Bronchial epithelial cell (primary cell): ENCODE data around the gene TARDBP. TPM values are rescaled to one million over a fixed set of nuclear protein-coding genes. Genes with fewer than 3 reads are reported as not detected.

Source experiments
- DNase-seq: peaks from one replicate; pipeline ENCODE4 v3.0.0-alpha.2; 2010; ENCODE audit warnings: low read depth
- FAIRE-seq: peaks from 2 replicates; lab custom pipeline; 2011; peaks lifted over from hg19 to GRCh38; lab: Jason Lieb, UNC
- H3K27me3 ChIP-seq: 2 replicates; pipeline ENCODE4 v1.5.1; 2011; ENCODE audit warnings: low read length; ENCODE audit not compliant: control insufficient read depth, insufficient read depth
- H3K36me3 ChIP-seq: 2 replicates; pipeline ENCODE4 v1.5.1; 2011; ENCODE audit warnings: low read length; ENCODE audit not compliant: control insufficient read depth, insufficient read depth
- H3K4me3 ChIP-seq: 2 replicates; pipeline ENCODE4 v1.5.1; 2011; ENCODE audit warnings: mild to moderate bottlenecking, low read depth, low read length, control low read depth
- total RNA-seq: library from RNA; depleted of rRNA; stranded (reverse); fragments of >200 nt; gene quantifications from 2 replicates; pipeline ENCODE4 v1.2.1, GENCODE V29; 2014
- TF ChIP-seq, protein P1 (sequence below): IDR thresholded peaks from 2 replicates; pipeline ENCODE4 v1.5.1; 2011; ENCODE audit warnings: mild to moderate bottlenecking, moderate library complexity, low read length, control low read depth, inconsistent platforms; ENCODE audit not compliant: insufficient read depth, severe bottlenecking

Gene TARDBP
- total RNA-seq, 1 donor from 2014 or later, result 79.0 TPM

DNA sequence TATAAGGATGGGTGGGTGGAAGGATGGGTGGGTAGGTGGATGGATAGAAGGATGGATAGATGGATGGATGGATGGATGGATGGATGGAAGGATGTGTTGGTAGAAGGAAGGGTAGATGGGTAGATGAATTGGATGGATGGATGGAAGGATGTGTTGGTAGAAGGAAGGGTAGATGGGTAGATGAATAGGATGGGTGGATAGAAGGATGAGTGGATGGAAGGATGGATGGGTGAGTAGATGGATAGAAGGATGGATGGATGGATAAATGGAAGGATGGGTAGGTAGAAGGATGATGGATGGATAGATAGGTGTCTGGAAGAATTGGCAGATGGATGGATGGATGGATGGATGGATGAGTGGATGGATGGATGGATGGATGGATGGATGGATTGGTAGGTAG, 28.6 kb downstream of the TARDBP start:
- TF ChIP-seq, protein P1, sequence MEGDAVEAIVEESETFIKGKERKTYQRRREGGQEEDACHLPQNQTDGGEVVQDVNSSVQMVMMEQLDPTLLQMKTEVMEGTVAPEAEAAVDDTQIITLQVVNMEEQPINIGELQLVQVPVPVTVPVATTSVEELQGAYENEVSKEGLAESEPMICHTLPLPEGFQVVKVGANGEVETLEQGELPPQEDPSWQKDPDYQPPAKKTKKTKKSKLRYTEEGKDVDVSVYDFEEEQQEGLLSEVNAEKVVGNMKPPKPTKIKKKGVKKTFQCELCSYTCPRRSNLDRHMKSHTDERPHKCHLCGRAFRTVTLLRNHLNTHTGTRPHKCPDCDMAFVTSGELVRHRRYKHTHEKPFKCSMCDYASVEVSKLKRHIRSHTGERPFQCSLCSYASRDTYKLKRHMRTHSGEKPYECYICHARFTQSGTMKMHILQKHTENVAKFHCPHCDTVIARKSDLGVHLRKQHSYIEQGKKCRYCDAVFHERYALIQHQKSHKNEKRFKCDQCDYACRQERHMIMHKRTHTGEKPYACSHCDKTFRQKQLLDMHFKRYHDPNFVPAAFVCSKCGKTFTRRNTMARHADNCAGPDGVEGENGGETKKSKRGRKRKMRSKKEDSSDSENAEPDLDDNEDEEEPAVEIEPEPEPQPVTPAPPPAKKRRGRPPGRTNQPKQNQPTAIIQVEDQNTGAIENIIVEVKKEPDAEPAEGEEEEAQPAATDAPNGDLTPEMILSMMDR, result no peak
- no peak for DNase-seq
- FAIRE-seq, result no peak
- Histone ChIP-seq H3K36me3 (no peaks in the 10 kb centered on the region), H3K4me3 (no peak overlapping the region), H3K27me3 (peaks cover 1% of the 10 kb centered on the region)

DNA sequence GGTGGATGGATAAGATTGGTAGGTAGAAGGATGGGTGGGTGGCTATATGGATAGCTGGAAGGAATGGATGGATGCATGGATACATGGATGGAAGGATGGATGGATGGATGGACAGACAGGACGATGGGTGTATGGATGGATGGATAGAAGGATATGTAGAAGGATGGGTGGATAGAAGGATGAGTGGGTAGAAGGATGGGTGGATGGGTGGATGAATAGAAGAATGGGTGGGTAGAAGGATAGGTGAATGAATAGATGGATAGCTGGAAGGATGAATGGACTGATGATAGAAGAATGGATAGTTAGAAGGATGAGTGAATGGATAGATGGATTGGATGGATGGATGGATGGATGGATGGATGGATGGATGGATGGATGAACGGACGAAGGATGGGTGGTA, 29.6 kb downstream of the TARDBP start:
- no peak for FAIRE-seq
- Histone ChIP-seq H3K4me3 (no peak overlapping the region), H3K36me3 (no peaks in the 10 kb centered on the region), H3K27me3 (peaks cover 1% of the 10 kb centered on the region)
- DNase-seq, result no peak
- TF ChIP-seq, protein P1, result no peak

DNA sequence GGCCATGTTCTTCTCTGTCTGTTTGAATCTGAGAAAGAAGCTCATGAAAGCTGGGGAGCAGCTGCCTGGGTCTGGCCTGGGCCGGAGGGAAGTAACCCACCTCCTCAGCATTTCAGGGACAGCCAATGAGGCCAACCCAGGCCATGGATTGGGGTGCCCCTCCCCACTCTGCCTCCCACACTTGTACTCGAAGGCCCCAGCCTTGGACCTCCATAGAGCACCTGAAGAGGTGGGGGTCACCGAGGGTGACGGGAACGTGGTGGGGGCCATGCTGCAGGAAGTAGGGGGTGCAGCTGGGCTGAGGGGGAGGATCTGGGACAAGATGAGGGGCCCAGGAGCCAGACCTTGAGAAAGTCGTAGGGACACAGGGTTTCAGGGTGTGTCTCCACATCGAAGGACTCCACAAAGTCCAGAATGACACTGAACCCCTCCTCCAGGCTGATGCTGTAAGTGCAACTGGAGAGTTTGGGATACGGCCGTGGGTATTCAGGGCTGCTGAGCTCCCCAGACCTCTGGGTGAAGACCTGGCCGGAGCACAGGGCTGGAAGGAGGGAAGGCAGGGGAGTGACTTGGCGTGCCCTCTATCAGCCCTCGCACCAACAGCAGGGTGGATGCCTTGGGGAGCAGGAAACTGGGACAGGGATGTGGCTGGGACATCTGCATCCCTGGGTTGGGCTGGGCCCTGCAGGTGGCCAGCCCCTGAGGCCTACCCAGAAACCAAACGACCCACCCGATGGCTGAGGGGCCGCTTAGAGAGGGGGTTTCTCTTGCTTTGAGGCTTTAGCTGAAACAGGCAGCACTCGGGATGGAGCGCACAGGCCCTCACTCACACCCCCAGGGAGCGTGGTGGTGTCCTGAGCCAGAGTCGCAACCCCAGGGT, 30.8 kb downstream of the TARDBP start:
- Histone ChIP-seq H3K4me3 (no peak overlapping the region), H3K36me3 (no peaks in the 10 kb centered on the region), H3K27me3 (peaks cover 1% of the 10 kb centered on the region)
- TF ChIP-seq, protein P1, result no peak
- FAIRE-seq, result no peak
- no peak for DNase-seq

DNA sequence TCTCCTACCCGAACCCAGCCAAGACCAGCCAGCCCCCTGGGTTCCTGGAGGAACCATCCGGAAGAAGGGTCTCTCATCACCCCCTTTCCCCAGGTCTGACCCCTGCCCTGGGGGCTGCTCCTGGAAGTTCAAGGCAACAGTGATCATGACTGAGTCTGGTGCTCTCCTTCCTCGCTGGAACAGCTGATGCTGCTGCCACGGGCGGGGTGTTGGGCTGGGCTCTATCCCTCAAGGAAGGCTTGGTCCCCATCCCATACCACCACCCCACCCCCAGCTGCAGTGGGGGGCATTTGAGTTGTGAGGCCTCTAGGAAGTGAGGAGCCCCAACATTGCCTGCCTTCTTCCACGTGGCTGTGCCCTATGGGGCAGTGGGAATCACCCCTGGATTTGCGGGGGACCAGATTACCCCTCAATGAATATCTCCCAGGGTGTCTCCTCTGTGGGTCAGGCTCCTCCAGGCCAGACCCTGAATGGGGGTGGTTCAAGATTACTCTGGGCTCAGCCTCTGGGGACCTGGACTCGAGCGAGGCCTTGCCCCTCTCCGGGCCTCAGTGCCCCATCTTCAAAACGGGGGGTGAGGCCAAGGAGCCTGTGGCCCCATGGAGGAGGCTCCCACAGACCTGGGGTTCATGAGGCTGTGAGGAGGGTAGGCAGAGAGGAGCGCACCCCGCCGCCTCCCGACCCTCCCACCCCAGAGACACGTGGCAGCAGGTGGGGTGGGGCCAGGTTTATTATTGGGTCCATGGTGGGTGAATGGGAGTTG, 31.8 kb downstream of the TARDBP start:
- TF ChIP-seq, protein P1, result no peak
- H3K4me3 ChIP-seq, result no peak overlapping the region
- H3K27me3 ChIP-seq, result no peaks in the 10 kb centered on the region
- FAIRE-seq, result no peak
- no peaks in the 10 kb centered on the region for H3K36me3 ChIP-seq
- DNase-seq, result no peak

DNA sequence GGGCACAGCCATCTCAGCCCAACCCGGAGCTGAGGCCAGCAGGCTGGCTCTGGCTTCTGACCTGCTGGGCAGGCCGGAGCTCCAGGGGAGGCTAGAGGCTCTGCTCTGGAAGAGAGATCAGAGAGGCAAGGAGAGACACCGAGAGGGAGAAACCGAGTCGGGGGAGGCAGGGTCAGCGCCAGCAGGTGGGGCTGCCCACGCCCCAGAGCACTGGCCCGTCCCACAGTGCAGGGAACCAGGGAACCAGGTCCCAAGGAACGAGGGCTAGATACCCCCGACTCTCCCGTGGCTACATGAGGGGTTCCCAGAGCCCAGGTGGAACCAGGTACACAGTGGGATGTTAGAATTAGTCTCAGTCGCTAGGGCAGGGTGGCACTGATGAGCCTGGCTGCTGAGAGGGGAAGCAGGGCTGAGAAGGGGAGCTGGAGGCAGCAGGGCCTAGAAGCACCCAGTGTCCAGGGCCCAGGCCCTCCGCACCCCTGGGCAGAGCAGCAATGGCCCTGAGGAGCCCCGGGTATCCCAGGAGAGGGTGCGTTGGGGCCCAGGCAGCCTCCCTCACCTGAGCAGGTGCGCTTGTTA, 32.5 kb downstream of the TARDBP start:
- no peaks in the 10 kb centered on the region for H3K36me3 ChIP-seq
- FAIRE-seq (no peak), DNase-seq (no peak)
- no peak overlapping the region for H3K4me3 ChIP-seq
- H3K27me3 ChIP-seq, result no peaks in the 10 kb centered on the region
- TF ChIP-seq, protein P1, result no peak
